GM19452 (cell line): ENCODE data around the gene CHST15.

ENCODE experiments used
- ATAC-seq: cut with Tn5 transposase; IDR thresholded peaks from one replicate; pipeline ENCODE4 v1.9.1; 2021; ENCODE audit not compliant: unreplicated experiment

Gene CHST15

GRCh38 chr10:124032087-124032935 is 61.1 kb downstream of the CHST15 start:
- no peak for ATAC-seq

DNA sequence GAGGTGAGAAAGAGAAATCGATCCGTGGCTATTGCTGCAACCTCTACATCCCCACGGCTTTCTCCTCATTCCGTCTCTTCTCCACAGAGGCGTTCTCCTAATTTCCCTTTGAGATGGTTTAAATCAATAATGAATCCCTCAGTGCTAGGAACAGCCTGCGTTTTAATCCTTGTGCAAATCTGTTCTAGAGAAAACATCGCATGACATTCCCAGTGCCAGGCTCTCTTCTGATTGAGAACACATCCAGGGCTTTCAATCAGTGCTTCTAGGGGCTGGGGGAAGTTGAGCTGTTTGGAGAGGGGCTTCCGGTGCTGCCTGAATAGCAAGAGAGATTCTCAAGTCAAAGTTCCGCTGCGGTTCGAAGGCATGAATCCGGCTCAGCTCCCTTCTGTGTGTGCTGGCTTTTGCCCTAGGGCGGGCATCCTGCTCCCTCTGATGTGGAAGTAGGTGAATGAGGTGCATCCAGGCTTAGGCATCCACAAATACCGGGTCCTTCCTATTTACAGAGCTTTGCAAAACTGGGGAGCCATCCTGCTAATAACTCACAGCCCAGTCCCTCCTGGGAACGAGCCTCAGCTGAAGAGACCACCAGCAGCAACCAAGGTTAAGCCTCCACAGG is 62.8 kb downstream of the CHST15 start:
- ATAC-seq = no peak

DNA sequence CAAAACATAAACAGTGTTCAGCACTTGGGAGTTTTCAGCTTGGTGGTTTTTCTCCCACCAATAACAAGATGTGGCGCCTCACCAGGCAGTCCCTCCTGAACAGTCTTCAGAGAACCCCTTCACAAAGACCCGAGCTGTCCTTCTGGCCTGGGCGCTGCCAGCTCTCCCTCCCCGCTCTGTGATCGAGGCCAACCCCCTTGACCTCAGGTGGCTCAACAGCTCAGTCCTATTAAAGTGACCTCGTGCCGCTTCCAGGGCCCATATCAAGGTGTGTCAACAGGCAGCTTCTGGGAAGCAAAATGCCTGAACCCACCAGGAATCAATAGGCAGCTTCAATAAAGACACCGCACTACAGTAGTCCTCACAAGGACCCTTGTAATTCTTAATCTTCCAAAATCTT is 63.3 kb downstream of the CHST15 start:
- ATAC-seq = no peak

- ATAC-seq = no peak
Measured at GRCh38 chr10:124029559-124029958, 63.8 kb downstream of the CHST15 start.

DNA sequence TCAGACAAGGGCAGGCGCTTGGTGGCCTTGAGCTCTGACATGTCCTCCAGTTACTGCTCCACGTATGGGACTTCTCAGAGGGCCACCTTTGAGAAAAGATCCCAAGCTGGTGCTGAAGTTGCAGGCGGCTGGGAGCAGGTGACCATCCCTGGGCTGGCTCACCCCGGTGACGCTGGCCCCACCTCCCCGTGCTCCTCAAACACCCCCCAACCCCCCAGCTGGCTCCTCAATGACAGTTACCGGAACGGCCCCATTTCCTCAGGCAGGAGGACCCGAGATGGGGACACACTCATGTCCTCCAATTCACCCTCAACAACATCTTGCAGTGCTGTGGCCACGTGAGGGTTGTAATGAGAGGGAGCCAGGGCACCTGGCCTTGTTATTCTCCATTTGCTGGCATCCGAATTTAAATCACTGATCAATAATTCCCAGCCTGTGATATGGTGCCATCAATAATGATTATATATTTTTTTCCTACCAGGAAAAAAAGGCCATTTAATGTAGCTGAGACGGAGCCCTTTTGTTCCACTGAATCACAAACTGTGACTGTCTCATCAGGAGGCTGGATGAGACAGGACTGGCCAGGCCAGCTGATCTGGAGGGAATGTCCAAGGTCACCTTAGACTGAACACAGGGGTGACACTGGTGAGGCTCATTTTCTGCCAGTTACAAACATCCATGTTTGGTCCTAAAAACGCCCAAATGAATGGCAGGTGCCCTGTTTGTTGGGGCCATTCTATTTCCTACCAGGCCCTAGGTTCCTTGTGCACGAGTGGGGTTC is 64.5 kb downstream of the CHST15 start:
- no peak for ATAC-seq

DNA sequence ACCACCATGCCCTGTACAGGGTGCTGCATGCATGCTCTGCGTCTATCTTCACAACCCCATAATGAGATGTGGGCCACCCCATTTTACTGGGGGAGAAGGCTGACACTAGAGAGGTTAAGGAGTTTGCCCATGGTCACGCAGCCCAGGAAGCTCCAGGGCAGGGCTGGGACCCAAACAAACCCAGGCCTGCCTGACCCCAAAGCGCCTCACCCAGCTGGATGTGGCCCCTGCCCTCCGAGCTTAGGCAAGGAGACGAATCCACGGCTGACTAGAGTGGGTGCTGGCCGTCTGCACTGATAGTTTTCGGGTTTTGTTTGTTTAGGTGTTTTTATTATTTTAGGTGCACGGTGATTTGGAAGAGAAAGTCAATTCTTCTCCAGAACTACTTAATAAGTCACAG is 65.7 kb downstream of the CHST15 start:
- no peak for ATAC-seq

- no peak for ATAC-seq
Measured at GRCh38 chr10:124027031-124027611, 66.3 kb downstream of the CHST15 start.

DNA sequence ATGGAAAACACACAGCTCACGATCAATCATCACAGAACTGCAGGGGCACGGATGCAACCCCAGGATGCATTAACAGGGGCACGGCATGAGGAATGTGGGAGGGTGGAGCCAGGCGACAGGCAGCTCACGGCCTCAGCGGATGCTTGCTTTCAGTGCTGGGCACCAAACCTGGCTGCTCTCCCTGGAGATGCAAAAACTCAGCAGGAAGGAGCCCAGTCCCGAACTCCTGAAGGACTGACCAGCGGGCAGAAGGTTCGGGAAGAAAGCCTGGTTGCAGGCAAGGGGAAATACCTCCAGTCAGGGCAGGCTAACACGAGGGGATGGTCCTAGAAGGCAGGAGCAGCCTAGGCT is 66.8 kb downstream of the CHST15 start:
- ATAC-seq = no peak

DNA sequence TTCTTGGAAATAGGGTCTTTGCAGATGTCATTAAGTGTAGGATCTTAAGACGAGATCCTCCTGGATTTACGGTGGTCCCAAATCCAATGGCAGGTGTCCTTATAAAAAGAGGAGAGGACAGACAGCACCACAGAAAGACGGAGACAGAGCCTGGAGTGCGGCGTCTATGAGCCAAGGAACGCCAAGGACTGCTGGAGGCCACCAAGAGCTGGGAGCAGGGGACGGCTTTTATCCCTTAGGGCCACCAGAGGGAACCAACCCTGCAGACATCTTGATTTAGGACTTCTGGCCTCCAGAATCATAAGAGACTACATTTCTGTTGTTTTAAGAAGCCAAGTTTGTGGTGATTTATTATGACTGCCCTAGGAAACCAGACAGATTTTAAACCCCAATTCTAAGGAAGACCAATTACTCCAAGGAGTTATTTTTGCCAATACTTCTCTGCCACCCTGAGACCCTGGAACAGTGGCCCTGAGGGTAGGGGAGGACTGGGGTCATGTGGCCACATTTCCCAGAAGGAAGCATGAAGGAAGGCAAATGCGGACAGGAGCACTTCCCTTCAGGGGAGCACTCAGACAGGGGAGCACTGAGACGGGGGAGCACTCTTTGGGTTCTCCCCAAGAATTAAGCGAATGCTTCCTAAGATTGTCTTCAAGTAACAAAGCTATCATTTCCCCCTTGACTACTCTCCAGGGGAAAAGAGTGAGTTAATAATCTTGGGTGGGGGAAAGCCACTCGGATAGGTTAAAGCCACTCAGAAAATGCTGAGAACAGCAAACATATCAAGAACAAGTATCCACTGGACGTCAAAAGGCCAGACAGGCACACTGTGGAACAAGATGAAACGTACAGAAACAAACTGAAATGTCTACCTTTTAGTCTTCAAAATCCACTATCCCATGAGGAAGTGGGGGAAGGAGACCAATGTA is 67.5 kb downstream of the CHST15 start:
- ATAC-seq = no peak

GRCh38 chr10:124025152-124025551 is 68.2 kb downstream of the CHST15 start:
- no peak for ATAC-seq

- no peak for ATAC-seq
Measured at GRCh38 chr10:124022066-124022465, 71.3 kb downstream of the CHST15 start.

DNA sequence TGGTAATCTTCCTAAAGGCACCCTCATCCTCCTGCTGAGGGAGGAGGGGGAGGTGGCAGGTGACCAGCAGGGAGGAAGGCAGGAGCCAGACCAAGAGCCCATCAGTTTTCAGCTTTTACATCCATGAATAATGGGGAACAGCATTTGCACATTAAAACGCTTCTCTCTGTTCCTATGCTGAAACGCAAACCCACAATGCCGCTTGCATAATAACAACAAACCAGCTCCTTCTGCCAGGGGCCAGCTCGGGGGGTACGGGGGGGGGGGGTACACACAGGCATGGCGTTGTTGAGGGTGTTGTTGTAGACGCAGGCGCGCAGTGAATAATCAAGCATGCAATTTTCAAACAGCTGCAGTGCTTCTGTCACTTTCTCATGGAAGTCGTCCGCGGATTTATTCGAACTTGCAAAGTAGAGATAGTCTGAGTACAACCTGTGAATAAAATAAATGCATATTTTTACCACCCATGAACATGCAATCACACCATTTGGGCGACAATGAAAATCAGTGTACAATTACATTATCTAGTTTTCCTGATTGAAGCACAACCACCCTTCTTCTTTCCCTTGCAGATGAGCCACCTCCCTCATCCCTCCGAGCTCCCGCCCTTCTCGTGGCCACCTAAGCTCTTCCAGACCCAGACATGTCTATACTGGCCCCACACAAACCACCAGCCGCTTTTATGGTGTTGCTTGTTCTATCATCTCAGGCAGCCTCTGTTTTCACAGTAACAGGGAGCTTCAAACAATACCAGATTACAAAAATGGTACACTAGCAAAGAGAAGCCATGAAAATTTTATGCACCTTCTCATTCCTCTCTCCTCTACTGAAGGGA is 72.2 kb downstream of the CHST15 start:
- ATAC-seq = no peak

GRCh38 chr10:124019886-124020797 is 73.3 kb downstream of the CHST15 start:
- ATAC-seq = no peak

GRCh38 chr10:124018886-124019525 is 74.4 kb downstream of the CHST15 start:
- ATAC-seq = no peak

DNA sequence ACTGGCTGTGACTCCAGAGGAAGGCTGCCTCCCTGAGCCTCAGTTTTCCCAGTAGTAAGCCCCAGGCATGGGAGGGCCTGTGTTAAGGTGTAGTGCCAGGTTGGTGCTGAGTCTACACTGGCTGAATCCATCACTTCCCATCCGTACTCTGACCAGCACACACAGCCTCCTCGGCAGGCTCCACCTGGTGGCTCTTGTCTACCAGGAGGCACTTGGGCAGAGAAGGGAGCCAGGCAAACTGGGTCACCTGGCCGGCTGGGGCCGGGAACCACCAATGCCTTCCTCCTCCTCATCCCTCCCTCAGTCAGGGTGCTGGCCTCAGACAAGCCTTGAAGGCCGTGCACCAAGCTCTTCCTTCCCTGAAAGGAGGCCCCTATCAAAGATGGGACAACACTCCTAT is 75.7 kb downstream of the CHST15 start:
- no peak for ATAC-seq

GRCh38 chr10:124016804-124017375 is 76.5 kb downstream of the CHST15 start:
- no peak for ATAC-seq

DNA sequence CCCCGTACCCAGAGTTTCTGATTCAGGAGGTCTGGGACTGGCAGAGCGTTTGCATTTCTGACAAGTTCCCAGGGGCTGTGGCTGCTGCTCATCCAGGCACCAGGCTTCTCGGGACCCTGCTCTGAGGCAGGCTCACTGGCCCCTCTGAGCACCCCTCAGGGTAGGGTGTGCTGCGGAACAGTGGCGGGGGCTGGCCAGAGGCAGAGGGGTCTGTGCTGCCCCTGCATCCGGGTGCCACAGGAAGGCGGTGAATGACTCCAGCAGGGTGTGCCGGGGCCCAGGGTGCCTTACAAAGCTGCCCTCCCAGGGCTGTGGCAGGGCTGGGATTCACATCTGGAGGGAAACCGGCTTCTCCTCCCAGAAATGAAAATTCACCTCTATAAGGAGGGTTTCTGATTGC is 77.4 kb downstream of the CHST15 start:
- no peak for ATAC-seq
